HG03442 (cell line): ENCODE results near the gene TGM4.

ENCODE experiments used
- ATAC-seq: cut with Tn5 transposase; IDR thresholded peaks from one replicate; pipeline ENCODE4 v1.9.1; 2021; ENCODE audit warnings: mild to moderate bottlenecking, moderate library complexity; ENCODE audit not compliant: unreplicated experiment

Gene TGM4

DNA sequence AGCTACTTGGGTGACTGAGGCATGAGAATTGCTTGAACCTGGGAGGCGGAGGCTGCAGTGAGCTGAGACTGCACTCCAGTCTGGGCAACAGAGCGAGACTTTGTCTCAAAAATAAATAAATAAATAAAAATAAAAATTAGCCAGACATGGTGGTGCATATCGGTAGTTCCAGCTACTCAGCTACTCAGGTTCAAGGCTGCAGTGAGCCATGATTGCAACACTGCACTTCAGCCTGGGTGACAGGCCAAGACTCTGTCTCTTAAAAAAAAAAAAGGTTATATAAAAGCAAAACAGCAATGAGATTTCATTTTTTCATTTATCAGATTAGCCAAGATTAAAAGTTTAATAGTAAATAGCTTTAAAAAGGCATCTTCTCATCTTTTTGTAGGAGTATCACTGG, 2.9 kb downstream of the TGM4 start:
- no peak for ATAC-seq

DNA sequence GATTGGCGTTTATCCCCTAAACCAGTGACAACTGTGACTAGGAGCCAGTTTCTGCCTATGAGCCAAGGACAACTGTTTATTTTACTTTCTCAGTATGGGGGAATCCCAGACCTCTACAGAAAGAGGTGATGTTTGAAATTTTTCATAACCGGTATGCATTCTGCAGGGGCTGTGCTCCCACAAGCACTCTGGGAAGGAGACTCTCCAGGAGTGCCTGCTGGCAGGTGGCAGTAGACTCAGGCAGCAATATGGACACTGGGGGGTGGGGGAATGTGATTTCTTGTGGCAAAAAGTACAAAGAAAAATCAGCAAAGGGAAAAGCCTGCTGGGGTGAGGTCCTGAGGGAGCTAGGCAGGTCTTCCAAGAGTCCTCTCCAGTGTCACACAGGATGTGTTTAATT, 5.9 kb downstream of the TGM4 start:
- ATAC-seq, result no peak

DNA sequence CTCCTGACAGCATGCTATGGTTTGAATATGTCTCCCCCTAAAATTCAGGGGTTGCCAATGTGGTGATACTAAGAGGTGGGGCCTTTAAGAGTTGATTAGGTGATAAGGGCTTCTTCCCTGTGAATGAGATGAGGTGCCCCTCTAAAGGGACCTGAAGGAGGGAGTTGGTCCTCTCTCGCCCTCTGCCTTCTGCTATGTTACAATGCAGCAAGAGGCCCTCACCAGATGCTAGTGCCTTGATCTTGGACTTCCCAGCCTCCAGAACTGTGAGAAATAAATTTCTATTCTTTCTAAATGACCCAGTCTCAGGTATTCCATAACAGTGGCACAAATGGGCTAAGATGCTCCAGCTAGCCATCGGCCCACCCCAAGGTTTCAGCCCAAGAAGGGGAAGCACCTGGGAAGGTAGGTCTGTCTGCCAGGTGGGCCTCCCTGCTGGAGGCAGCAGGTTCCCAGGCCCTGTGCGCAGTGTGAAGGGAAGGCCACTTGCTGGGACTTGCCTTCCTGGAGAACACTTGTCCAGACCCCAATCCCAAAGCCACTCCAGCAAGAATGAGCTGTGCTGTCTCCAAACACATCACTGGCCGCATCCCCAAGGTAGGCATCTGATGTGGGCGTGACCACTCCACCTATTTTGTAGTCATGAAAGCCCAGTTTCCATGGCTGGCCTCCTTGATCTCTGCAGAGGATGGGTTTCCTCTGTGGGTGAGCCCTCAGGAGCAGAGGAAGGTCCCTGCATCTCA, 9.0 kb downstream of the TGM4 start:
- no peak for ATAC-seq

DNA sequence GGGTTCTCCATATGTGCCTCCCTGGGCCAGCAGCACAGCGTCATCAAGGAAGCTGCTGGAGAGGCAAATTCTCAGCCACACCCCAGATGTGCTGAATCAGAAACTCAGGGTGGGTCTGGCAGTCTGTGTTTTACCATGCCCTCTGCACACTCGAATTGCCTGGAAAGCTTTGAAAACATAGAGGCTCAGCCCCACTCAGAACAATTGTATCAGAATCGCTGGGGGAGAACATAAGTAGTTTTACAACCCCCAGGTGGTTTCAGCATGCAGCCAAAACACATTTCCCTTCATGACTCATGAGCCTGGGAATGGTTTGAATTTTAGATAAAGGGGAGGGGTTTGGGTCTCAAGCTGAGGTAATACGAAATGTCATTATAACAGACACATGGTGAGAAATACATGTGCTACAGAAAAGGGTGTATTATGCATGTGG, 9.6 kb downstream of the TGM4 start:
- no peak for ATAC-seq

DNA sequence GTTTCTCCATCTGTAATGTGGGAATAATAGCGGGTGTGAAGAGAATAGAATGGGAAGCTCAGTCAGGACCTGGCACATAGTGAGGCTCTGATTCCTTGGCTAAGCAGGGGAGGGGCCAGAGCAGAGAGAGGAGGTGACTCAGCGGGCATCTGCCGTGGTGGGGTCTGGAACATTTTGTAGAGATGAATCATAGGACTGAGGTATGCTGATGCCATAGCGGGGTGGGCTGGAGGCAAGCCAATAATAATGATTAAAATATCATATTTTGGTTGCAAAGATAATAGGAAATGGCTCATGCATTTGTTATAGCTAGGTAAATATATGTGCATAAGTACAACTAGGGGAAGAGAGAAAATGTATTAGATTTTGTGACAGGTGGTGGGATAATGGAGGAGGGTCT, 11.2 kb downstream of the TGM4 start:
- no peak for ATAC-seq

DNA sequence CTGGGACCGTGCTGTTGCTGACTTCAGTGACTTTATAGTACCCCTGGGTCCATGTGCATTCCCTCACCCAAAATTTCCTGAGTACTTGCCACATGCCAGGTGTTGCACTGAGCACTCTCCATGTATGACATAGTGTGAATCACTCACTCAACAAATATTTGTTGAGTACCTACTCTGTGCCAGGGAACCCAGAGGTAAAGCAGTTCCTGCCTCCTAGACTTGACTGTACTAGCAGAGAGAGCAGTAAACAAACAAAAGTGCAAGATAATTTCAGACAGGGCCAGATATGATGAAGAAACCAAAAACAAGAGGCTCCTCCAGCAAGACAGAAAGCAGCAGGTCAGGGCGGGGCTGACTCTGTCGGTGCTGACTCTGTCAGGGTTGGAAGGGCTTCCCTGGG, 12.2 kb downstream of the TGM4 start:
- no peak for ATAC-seq

DNA sequence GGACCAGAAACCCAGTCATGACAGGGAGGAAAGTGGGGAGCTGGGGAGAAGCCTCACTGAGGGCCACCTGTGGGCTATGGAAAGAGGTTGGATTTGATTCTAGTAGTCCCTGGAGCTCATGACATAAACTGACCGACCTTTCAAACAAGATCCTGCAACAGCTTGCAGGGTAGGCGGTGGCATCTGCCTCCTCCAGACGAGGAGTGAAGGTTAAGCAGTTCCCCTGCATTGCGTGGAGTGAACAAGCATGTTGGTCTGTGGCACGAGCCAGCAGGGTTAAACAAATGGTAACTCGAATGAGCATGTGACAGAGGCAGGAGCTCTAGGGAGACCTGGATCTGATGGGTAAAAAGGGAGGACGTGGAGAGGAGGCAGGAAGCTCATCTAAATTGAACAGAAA, 12.7 kb downstream of the TGM4 start:
- ATAC-seq, result no peak

DNA sequence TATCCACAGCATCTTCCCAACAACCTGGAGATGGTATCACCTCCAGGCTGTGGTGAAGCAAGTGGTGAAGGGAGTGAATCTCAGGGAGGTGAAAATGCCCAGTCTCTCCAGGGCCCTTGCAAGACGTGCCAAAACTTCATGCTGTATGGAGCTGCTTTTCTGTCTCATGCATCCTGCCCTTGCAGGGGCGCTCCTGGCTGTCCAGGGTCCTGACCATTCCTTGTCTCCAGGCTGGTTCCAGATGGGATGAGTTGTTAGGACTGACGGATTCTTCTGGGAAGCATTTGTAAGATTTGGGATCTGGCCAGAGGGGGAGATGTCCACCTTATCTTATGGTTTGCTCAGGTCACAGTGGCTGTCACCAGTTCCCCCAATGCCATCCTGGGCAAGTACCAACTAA, 15.8 kb downstream of the TGM4 start:
- ATAC-seq, result no peak

DNA sequence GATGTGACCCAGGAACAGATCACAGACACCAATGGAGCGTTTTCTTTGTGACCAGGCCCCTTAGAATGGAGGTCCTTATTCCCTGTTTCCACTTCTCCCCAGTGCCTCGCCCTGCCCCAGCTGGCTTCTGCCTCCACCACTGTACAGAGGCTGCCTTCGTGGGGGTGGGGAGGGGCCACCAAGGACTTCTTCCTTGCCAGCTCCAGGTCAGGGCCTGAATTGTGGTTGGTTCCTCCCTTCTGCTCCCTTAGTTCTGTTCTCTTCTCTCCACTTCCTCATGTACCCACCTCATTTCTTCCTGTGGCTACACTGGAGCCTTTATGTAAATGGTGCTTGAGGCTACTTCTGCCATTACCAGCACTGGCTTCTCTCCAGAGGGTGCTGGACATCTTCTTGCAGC, 16.4 kb downstream of the TGM4 start:
- ATAC-seq, result no peak

DNA sequence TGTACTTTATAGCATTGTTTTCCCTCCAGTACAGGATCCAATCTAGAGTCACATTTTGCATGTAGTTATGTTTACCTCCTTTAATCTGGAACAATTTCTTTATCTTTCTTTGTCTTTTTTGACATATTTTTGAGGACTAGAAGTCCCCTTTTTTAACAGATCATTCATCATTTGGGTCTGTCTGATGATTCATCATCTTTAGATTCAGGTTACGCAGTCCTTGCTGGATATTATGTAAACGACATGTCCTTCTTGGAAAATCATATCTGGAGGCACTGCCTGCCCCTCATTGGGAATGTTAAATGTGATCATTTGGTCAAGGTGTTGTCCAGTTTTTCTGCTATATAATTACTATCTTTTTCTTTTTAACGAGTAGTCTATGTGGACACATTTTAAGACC, 18.3 kb downstream of the TGM4 start:
- no peak for ATAC-seq

DNA sequence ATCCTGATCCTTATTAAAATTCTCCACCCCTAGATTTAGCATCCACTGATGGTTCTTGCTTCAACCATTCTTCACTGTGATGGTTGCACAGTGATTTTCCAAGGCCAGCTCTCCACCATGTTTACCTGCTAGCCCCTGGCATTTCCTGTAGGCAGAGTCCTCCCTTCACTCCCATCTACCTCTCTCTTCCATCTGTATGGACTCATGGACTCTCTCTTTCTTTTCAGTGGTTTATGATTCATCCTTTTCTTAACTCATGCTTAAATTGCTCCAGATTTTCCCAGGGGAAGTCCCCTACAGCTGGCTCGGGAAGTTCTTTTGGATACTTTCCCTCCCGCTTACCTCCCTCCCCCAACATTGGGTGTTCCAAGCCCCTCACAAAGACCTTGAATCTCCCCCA, 18.7 kb downstream of the TGM4 start:
- ATAC-seq, result no peak

DNA sequence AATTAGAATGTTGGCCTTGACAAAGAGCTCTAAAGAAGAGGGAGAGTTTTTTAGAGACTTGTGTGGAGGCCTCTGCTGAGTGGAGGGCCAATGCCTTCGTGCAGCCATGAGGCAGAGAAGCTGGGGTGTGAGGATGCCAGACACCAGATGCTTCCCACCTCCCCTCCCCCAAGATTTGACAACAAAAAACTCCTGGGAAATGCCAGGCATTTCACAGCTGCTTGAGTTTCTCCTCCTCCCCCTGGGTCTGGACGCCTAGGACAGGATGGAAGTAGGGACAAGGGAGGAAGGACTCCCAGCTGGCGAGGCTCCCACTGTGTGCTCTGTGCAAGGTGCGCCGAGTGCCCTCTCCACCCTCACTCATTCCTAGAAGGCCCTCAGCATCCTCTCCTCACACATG, 20.1 kb downstream of the TGM4 start:
- ATAC-seq, result no peak

DNA sequence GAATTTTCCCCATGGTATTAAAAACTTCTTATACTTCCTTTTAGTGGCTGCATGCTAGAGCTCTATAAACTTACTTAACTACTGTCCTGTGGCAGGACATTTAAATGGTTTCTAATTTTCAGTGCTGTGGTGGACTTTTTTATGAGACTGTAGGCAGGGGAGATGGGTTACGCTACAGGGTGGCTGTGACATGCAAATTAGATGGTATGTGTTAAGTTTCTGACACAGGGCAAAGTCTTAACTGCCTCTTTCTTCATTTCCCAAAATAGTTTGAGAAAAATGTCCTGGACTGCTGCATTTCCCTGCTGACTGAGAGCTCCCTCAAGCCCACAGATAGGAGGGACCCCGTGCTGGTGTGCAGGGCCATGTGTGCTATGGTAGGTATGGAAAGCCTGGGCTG, 22.0 kb downstream of the TGM4 start:
- no peak for ATAC-seq

DNA sequence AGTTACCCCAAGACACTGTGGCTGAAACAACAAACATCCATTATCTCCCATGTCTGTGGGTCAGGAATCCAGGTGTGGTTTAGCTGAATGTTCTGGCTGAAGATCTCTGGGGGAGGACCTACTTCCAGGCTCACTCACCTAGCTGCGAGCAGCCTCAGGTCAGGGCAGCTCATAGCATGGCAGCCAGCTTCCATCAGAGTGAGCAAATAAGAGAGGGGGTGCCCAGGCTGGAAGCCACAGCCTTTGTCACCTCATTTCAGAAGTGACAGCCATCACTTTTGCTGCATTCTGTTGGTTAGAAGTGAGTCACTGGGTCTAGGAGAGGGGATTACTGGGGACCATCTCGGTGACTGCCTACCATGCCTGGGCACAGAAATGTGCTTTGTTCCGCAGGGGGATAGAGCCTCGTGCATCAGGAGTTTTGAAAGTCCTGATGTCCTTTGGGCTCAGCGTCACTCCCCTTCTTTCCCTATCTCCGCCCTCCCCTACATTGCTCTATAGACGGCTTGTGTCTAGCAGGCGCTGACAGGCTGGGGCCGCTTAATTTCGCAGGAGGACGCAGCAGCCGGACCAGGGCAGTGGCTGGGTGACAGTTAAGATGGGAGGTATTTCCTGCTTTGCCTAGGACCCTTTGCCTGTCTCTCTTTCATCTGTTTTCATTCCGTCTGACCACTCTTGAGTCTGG, 25.4 kb downstream of the TGM4 start:
- ATAC-seq, result no peak

DNA sequence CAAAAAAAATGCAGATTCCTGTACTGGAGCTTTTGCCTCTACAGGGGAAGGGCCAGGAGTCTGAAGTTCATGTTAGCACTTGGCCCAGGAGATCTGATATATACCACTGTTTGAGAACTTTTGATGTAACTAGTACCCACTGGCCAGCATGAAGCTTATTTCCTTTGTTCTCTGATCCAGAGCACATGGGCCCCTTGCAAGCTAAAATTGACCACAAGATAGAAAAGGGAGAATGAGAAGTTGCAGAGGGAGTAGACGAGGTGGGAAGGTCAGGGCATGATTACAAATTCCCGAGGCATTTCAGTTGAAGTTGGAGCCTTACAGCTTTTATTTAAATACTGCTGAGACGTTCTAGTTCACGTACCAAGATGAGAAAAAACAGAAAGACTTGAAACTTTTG, 28.2 kb downstream of the TGM4 start:
- no peak for ATAC-seq

DNA sequence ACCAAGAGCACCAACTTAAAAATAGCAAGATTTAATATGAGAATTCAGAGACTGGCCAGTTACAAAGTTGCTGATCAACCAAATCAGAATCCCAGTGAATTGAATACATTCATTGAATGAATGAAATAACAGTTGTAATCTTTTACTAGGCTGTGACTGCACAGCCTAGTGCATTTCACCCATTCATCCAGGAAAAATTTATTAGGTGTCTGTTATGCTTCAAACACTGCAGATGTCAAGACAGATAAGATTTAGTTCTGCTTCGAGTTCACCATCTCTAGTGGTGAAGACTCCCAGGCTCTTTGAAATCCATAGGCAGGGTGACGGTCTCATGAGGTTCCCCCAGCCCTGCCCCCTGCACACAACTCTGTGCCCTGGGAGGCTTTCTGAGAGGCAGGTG, 28.9 kb downstream of the TGM4 start:
- no peak for ATAC-seq

DNA sequence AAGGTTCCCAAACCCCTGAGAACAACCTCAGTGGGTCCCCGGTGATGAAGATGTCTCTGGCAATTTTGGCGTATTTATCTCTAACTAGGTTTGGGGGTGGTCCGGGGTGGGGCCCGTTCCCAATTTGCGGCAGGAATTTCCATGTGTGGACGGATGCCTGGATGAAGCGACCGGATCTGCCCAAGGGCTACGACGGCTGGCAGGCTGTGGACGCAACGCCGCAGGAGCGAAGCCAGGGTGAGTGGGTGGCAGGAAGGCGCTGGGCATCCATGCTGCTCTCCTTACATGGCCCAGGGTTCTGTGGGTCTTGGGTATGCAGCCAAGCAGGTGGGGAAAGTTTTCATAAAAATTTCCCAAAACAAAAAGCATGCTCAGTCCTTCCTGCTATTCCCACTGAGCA, 29.3 kb downstream of the TGM4 start:
- no peak for ATAC-seq

DNA sequence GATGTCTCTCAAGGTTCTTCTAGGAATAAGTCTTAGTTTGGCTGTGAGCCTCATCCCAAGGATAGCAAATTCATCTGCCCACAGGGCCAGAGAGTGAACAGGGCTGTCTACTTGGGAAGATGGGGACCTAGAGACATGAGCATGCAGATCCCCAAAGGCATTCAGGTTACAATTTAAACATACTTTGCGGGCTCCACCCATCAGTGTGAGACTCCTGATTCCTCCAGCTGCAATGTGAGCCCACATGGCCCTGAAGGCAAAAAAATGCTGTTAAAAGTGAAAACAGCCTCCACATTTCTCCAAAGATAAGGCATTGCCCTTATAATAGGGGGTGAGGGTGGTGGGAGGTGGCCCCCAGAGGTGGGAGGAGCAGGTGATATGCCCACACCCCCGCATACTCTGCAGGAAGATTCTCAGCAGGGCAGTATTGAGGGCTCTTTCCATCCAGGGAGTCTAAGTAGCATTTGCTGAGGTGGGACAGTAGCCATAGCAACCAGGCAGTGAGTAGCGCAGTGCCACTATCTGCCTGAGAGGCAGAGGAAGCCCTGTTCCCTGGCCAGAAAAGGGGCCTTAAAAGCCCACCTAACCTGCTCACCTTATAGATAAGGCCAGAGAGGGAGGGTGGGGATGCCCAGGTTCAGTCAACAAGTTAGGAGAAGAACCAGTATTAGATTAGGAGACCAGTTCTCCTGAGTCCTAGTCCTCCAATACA, 31.2 kb downstream of the TGM4 start:
- ATAC-seq, result no peak

DNA sequence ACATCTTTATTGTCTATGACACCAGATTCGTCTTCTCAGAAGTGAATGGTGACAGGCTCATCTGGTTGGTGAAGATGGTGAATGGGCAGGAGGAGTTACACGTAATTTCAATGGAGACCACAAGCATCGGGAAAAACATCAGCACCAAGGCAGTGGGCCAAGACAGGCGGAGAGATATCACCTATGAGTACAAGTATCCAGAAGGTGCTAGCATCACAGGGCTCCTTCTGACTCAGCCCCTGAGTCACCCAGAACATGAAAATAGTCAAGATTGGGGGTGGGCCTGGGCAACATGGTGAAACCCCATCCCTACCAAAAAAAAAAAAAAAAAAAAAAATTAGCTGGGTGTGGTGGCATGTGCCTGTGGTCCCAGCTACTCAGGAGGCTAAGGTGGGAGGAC, 32.6 kb downstream of the TGM4 start:
- no peak for ATAC-seq

DNA sequence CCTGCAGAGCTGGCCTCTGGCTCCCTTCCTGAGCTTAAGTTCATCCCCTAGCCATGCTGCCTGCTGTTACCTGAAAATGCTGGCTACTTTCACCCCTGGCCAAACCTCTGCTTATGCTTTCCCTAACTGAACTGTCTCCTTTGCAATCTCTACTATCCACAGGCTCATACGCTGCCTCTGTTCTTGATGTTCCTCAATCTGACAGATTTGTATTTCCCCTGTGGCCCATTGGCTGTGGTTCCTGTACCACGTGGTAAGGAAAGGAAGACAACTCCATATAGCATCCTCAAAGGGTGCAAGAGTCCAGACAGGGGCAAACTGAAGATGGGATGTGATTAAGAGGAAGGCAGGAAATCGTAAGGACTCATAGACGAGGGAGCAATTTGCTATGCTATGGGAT, 33.2 kb downstream of the TGM4 start:
- ATAC-seq, result no peak

DNA sequence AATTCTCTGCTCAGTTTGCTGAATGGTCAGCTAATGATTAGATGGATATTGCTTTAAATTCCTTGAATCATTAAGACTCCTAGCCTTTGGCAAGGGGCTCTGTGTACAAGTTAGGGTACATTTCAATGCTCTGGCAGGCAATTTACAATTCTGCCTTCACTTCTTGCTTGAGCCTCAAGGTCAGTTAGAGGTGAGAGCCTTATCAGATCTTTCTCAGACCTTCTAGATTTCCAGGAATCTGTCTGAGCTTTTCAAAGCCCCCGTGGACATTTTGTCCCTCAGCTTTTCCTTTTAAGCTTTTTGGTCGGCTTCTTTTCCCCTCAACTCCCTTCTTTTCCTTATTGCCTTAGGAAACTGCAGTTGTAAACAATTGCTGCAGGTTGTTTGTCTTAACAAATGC, 34.7 kb downstream of the TGM4 start:
- ATAC-seq, result no peak

DNA sequence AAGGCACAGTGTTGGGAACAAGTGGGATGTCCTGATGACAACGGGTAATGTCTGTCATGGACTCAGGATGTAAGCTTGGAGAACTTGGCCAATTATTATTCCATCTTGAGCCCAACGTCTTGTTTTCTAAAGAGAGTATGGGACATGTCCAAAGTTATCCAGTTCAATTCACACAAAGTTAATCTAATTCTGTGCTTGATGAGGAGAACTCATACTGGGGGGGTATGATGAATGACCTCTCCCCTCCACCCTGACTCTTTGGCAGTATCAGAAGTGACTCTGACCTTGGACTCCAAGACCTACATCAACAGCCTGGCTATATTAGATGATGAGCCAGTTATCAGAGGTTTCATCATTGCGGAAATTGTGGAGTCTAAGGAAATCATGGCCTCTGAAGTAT, 36.3 kb downstream of the TGM4 start:
- no peak for ATAC-seq
